K562 (cell line): Measurements from ENCODE around the gene PRR35. TPM values are rescaled to one million over a fixed set of nuclear protein-coding genes. Genes with fewer than 3 reads are reported as not detected.
A peak's percentile ranks its signal among the peaks of the same experiment; 100 is the strongest.

Experiments
- ARID2 ChIP-seq: fragments of 450-650 bp; IDR thresholded peaks from 2 replicates; pipeline ENCODE4 v1.6.1; 2017; ENCODE audit warnings: antibody characterized with exemption, mild to moderate bottlenecking
- CCNT2 ChIP-seq: IDR thresholded peaks from 2 replicates; pipeline ENCODE4 v1.6.1; 2011; ENCODE audit warnings: borderline replicate concordance, low read depth, mild to moderate bottlenecking, moderate library complexity, mixed read lengths, low read length; ENCODE audit not compliant: insufficient read length; ENCODE audit errors: extremely low read depth
- FOSL1 ChIP-seq: fragments of 200-800 bp; sonication (Bioruptor generic); conservative IDR thresholded peaks from 2 replicates; pipeline ENCODE4 v1.6.1; 2016; ENCODE audit warnings: missing genetic modification characterization, missing compliant biosample characterization
- PRPF4 ChIP-seq: fragments of 200-400 bp; formaldehyde crosslinking; IDR thresholded peaks from one replicate; pipeline ENCODE4 v1.6.1; 2017; ENCODE audit warnings: low read length, low read depth, mild to moderate bottlenecking; ENCODE audit not compliant: insufficient read depth, poor library complexity, severe bottlenecking
- PTBP1 ChIP-seq: fragments of 200-400 bp; formaldehyde crosslinking; IDR thresholded peaks from 2 replicates; pipeline ENCODE4 v1.6.1; 2017; ENCODE audit warnings: low read depth, low read length
- TCFL5 ChIP-seq: fragments of 250-450 bp; sonication (Bioruptor Pico); conservative IDR thresholded peaks from 2 replicates; pipeline ENCODE4 v1.6.1; 2021; ENCODE audit warnings: mild to moderate bottlenecking, moderate library complexity, matching md5 sums
- polyA plus RNA-seq, 8 experiments: library from polyadenylated mRNA; depleted of rRNA in 4 of 8; stranded (reverse) in 5 of 8; unstranded in 3 of 8; fragments of >200 nt; fragmentation: Nextera tagmentation in 2 of 8; fragmentation: Illumina TruSeq in 1 of 8; extraction: Ambion mirVana in 2 of 8; extraction: Trizol in 1 of 8; gene quantifications; 2 replicates each; pipeline versions ENCODE4 v1.2.1 to v1.2.3, GENCODE V29; 2011 to 2014; ENCODE audit warnings: inconsistent platforms in 1 of 8, missing spikeins in 1 of 8
- total RNA-seq, 7 experiments: library from RNA; depleted of rRNA in 6 of 7; stranded (reverse); fragments of >200 nt in 6 of 7; fragmentation: Illumina TruSeq in 2 of 7; extraction: Trizol in 2 of 7; gene quantifications; 2 replicates each; pipeline versions ENCODE4 v1.2.1 to v1.2.3, GENCODE V29; 2011 to 2021; ENCODE audit warnings: low replicate concordance in 1 of 7
- TF ChIP-seq, protein P1 (sequence below), 2 experiments: fragments of 450-650 bp in 1 of 2; sonication (generic) in 1 of 2; formaldehyde crosslinking in 1 of 2; IDR thresholded peaks; 2 replicates each; pipeline versions ENCODE4 v1.7.1 to v1.9.0; 2016 to 2022; ENCODE audit warnings: inconsistent platforms in 1 of 2, mild to moderate bottlenecking in 1 of 2, missing genetic modification reagents in 1 of 2
- TF ChIP-seq, protein P2 (sequence below): fragments of 200-800 bp; sonication (Bioruptor generic); IDR thresholded peaks from 2 replicates; pipeline ENCODE4 v1.6.1; 2017; ENCODE audit warnings: missing genetic modification characterization, missing compliant biosample characterization
- TF ChIP-seq, protein P3 (sequence below), 2 experiments: fragments of 450-650 bp in 1 of 2; sonication (generic) in 1 of 2; formaldehyde crosslinking in 1 of 2; IDR thresholded peaks in 1 of 2; conservative IDR thresholded peaks in 1 of 2; 2 replicates each; pipeline versions ENCODE4 v1.6.1 to v1.8.1; 2016 to 2023; ENCODE audit warnings: mild to moderate bottlenecking in 2 of 2, moderate library complexity in 2 of 2, inconsistent platforms in 1 of 2, missing genetic modification reagents in 1 of 2
- TF ChIP-seq, protein P4 (sequence below): fragments of 250-450 bp; sonication (Bioruptor Pico); IDR thresholded peaks from 2 replicates; pipeline ENCODE4 v1.4.0; 2020
- TF ChIP-seq, protein P5 (sequence below): fragments of 450-650 bp; formaldehyde crosslinking; IDR thresholded peaks from 2 replicates; pipeline ENCODE4 v1.4.0; 2022; ENCODE audit warnings: missing genetic modification characterization

The PRR35 gene
- total and polyA plus RNA-seq, 9 of the 15 experiments (the other 6 are each of a cell fraction or from before 2014, with no cell fraction given) = 0.17 to 0.45 (median 0.21) TPM; not detected in 5

DNA sequence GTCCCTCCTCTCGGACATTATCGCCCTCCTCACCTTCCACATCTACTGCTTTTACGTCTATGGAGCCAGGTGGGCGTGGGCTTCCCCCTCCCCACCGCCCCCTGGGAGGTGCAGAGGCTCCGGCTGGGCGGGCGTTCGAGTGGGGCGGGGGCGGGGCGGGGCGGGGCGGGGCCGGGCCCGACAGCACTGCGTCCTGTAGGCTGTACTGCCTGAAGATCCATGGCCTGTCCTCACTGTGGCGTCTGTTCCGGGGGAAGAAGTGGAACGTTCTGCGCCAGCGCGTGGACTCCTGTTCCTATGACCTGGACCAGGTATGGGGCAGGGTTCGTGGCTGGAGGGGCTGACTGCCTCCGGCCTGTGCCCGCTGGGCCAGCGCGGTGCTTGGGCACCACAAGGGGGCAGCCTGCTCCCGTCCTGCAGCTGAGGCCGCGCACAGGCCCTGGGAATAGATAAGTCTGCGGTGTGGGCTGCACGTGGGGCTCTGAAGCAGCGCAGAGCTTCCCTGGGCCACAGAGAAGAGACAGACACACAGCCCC lies 18.7 kb downstream of the PRR35 start (continued):
- TF ChIP-seq, protein P1, sequence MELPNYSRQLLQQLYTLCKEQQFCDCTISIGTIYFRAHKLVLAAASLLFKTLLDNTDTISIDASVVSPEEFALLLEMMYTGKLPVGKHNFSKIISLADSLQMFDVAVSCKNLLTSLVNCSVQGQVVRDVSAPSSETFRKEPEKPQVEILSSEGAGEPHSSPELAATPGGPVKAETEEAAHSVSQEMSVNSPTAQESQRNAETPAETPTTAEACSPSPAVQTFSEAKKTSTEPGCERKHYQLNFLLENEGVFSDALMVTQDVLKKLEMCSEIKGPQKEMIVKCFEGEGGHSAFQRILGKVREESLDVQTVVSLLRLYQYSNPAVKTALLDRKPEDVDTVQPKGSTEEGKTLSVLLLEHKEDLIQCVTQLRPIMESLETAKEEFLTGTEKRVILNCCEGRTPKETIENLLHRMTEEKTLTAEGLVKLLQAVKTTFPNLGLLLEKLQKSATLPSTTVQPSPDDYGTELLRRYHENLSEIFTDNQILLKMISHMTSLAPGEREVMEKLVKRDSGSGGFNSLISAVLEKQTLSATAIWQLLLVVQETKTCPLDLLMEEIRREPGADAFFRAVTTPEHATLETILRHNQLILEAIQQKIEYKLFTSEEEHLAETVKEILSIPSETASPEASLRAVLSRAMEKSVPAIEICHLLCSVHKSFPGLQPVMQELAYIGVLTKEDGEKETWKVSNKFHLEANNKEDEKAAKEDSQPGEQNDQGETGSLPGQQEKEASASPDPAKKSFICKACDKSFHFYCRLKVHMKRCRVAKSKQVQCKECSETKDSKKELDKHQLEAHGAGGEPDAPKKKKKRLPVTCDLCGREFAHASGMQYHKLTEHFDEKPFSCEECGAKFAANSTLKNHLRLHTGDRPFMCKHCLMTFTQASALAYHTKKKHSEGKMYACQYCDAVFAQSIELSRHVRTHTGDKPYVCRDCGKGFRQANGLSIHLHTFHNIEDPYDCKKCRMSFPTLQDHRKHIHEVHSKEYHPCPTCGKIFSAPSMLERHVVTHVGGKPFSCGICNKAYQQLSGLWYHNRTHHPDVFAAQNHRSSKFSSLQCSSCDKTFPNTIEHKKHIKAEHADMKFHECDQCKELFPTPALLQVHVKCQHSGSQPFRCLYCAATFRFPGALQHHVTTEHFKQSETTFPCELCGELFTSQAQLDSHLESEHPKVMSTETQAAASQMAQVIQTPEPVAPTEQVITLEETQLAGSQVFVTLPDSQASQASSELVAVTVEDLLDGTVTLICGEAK (IDR thresholded peaks at IDR 0.05) = no peak
- TF ChIP-seq, protein P1 (CRISPR knock-in tag; IDR thresholded peaks at IDR 0.05) = no peak
- TF ChIP-seq, protein P2, sequence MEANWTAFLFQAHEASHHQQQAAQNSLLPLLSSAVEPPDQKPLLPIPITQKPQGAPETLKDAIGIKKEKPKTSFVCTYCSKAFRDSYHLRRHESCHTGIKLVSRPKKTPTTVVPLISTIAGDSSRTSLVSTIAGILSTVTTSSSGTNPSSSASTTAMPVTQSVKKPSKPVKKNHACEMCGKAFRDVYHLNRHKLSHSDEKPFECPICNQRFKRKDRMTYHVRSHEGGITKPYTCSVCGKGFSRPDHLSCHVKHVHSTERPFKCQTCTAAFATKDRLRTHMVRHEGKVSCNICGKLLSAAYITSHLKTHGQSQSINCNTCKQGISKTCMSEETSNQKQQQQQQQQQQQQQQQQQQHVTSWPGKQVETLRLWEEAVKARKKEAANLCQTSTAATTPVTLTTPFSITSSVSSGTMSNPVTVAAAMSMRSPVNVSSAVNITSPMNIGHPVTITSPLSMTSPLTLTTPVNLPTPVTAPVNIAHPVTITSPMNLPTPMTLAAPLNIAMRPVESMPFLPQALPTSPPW (CRISPR knock-in tag) = peak; percentile 82
- TF ChIP-seq, protein P3, sequence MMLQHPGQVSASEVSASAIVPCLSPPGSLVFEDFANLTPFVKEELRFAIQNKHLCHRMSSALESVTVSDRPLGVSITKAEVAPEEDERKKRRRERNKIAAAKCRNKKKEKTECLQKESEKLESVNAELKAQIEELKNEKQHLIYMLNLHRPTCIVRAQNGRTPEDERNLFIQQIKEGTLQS (IDR thresholded peaks at IDR 0.05) = no peak
- TF ChIP-seq, protein P3 (CRISPR knock-in tag; conservative IDR thresholded peaks at IDR 0.05) = no peak
- TF ChIP-seq FOSL1 (tag) (no peak; the same call in 1 of the 2 replicates), PTBP1 (no peak), ARID2 (peak; percentile 59; the same call in 1 of the 2 replicates), PRPF4 (no peak), CCNT2 (no peak), TCFL5 (CRISPR knock-in tag) (no peak)
- TF ChIP-seq, protein P4, sequence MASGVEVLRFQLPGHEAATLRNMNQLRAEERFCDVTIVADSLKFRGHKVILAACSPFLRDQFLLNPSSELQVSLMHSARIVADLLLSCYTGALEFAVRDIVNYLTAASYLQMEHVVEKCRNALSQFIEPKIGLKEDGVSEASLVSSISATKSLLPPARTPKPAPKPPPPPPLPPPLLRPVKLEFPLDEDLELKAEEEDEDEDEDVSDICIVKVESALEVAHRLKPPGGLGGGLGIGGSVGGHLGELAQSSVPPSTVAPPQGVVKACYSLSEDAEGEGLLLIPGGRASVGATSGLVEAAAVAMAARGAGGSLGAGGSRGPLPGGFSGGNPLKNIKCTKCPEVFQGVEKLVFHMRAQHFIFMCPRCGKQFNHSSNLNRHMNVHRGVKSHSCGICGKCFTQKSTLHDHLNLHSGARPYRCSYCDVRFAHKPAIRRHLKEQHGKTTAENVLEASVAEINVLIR (CRISPR knock-in tag) = no peak
- TF ChIP-seq, protein P5, sequence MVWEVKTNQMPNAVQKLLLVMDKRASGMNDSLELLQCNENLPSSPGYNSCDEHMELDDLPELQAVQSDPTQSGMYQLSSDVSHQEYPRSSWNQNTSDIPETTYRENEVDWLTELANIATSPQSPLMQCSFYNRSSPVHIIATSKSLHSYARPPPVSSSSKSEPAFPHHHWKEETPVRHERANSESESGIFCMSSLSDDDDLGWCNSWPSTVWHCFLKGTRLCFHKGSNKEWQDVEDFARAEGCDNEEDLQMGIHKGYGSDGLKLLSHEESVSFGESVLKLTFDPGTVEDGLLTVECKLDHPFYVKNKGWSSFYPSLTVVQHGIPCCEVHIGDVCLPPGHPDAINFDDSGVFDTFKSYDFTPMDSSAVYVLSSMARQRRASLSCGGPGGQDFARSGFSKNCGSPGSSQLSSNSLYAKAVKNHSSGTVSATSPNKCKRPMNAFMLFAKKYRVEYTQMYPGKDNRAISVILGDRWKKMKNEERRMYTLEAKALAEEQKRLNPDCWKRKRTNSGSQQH (CRISPR knock-in tag) = no peak
